WERI-Rb-1 (cell line): ENCODE data around the gene MUC6.

Experiments
- DNase-seq: peaks from one replicate; pipeline ENCODE4 v3.0.0-alpha.2; 2020
- H3K27ac ChIP-seq: fragments of 250-450 bp; sonication (Bioruptor Pico); 2 replicates; pipeline ENCODE4 v1.5.1; 2020; ENCODE audit warnings: mild to moderate bottlenecking, moderate library complexity
- H3K27me3 ChIP-seq: fragments of 250-450 bp; sonication (Bioruptor Pico); 2 replicates; pipeline ENCODE4 v1.5.1; 2021; ENCODE audit warnings: mild to moderate bottlenecking, low read depth, moderate library complexity; ENCODE audit not compliant: insufficient read depth, severe bottlenecking
- H3K36me3 ChIP-seq: fragments of 250-450 bp; sonication (Bioruptor Pico); 2 replicates; pipeline ENCODE4 v1.5.1; 2020; ENCODE audit warnings: mild to moderate bottlenecking, moderate library complexity
- H3K4me3 ChIP-seq: 2 replicates; pipeline ENCODE4 v1.5.1; 2011; ENCODE audit warnings: low read depth, mild to moderate bottlenecking, control low read depth, low read length
- H3K9me3 ChIP-seq: fragments of 250-450 bp; sonication (Bioruptor Pico); 2 replicates; pipeline ENCODE4 v1.5.1; 2021; ENCODE audit warnings: mild to moderate bottlenecking, moderate library complexity; ENCODE audit not compliant: severe bottlenecking
- CTCF ChIP-seq: IDR thresholded peaks from 2 replicates; pipeline ENCODE4 v1.5.1; 2011; ENCODE audit warnings: low read depth, mild to moderate bottlenecking, control low read depth, inconsistent platforms, low read length

The MUC6 gene

GRCh38 chr11:1009371-1009770 is 27.1 kb downstream of the MUC6 start:
- Histone ChIP-seq H3K36me3 (peaks cover 51% of the 10 kb centered on the region), H3K9me3 (no peaks in the 10 kb centered on the region), H3K27ac (no peak overlapping the region), H3K27me3 (no peaks in the 10 kb centered on the region), H3K4me3 (no peak overlapping the region)
- no peak for TF ChIP-seq CTCF
- DNase-seq: no peak

GRCh38 chr11:1008803-1009145 is 27.7 kb downstream of the MUC6 start:
- peaks cover 54% of the 10 kb centered on the region for H3K36me3 ChIP-seq
- H3K27ac ChIP-seq: no peak overlapping the region
- no peak for TF ChIP-seq CTCF

GRCh38 chr11:1008001-1008802 is 28.3 kb downstream of the MUC6 start:
- no peak for DNase-seq
- H3K27ac ChIP-seq: no peak overlapping the region
- no peak for TF ChIP-seq CTCF
- no peaks in the 10 kb centered on the region for H3K9me3 ChIP-seq
- no peaks in the 10 kb centered on the region for H3K27me3 ChIP-seq
- peaks cover 54% of the 10 kb centered on the region for H3K36me3 ChIP-seq
- H3K4me3 ChIP-seq: no peak overlapping the region

More at GRCh38 chr11:1008803-1009145, 27.7 kb downstream of the MUC6 start:
- Histone ChIP-seq H3K27me3 (no peaks in the 10 kb centered on the region), H3K9me3 (no peaks in the 10 kb centered on the region), H3K4me3 (no peak overlapping the region)
- no peak for DNase-seq

GRCh38 chr11:1007279-1007678 is 29.2 kb downstream of the MUC6 start:
- H3K27ac ChIP-seq: no peak overlapping the region; the same call in 1 of the 2 replicates
- no peaks in the 10 kb centered on the region for H3K27me3 ChIP-seq
- no peak overlapping the region for H3K4me3 ChIP-seq
- TF ChIP-seq CTCF: no peak
- no peak for DNase-seq
- no peaks in the 10 kb centered on the region for H3K9me3 ChIP-seq
- H3K36me3 ChIP-seq: peaks cover 60% of the 10 kb centered on the region

- Histone ChIP-seq H3K9me3 (no peaks in the 10 kb centered on the region), H3K27ac (peak overlapping the region; percentile 11; the same call in 1 of the 2 replicates), H3K27me3 (no peaks in the 10 kb centered on the region), H3K36me3 (peaks cover 64% of the 10 kb centered on the region), H3K4me3 (no peak overlapping the region)
- TF ChIP-seq CTCF: no peak
- DNase-seq: peak; percentile 76
Measured at GRCh38 chr11:1006762-1007161, 29.8 kb downstream of the MUC6 start.

- H3K36me3 ChIP-seq: peaks cover 65% of the 10 kb centered on the region
- 0 out of 2 replicates have a peak overlapping the region, but pooled peaks have one; percentile 32 for H3K27ac ChIP-seq
- TF ChIP-seq CTCF: no peak
- H3K27me3 ChIP-seq: no peaks in the 10 kb centered on the region
- no peak for DNase-seq
- no peak overlapping the region for H3K4me3 ChIP-seq
- no peaks in the 10 kb centered on the region for H3K9me3 ChIP-seq
Measured at GRCh38 chr11:1005928-1006327, 30.6 kb downstream of the MUC6 start.
